Right forelimb (tissue), 1 donor: ENCODE results near the gene SKOR1.

Source experiments
- DNase-seq: peaks from one replicate; pipeline ENCODE4 v3.0.0-alpha.2; 2018

Gene SKOR1

GRCh38 chr15:67855842-67856241, 30.5 kb downstream of the SKOR1 start:
- DNase-seq: no peak

GRCh38 chr15:67857220-67857619, 31.9 kb downstream of the SKOR1 start:
- no peak for DNase-seq

GRCh38 chr15:67859331-67859946, 34.1 kb downstream of the SKOR1 start:
- no peak for DNase-seq

GRCh38 chr15:67861983-67862382, 36.7 kb downstream of the SKOR1 start:
- DNase-seq: no peak

- no peak for DNase-seq
These were observed 37.6 kb downstream of the SKOR1 start for GRCh38 chr15:67862750-67863441.

- peak; percentile 89 for DNase-seq
These were observed 38.2 kb downstream of the SKOR1 start for GRCh38 chr15:67863442-67863987.

GRCh38 chr15:67865331-67865730, 40.0 kb downstream of the SKOR1 start:
- no peak for DNase-seq

- DNase-seq: no peak
These were observed 40.5 kb downstream of the SKOR1 start for GRCh38 chr15:67865766-67866165.

GRCh38 chr15:67869701-67870100, 44.4 kb downstream of the SKOR1 start:
- no peak for DNase-seq

- no peak for DNase-seq
These were observed 45.6 kb downstream of the SKOR1 start for GRCh38 chr15:67870868-67871408.

GRCh38 chr15:67873777-67874176, 48.5 kb downstream of the SKOR1 start:
- no peak for DNase-seq

GRCh38 chr15:67878712-67879206, 53.5 kb downstream of the SKOR1 start:
- no peak for DNase-seq

- DNase-seq: no peak
These were observed 54.3 kb downstream of the SKOR1 start for GRCh38 chr15:67879440-67880129.

GRCh38 chr15:67880651-67881182, 55.4 kb downstream of the SKOR1 start:
- DNase-seq: no peak

- no peak for DNase-seq
These were observed 57.4 kb downstream of the SKOR1 start for GRCh38 chr15:67882487-67883233.

GRCh38 chr15:67883234-67883773, 58.0 kb downstream of the SKOR1 start:
- no peak for DNase-seq

GRCh38 chr15:67884009-67884408, 58.7 kb downstream of the SKOR1 start:
- DNase-seq: no peak
